Vagina (tissue), 2 donors: ENCODE measurements around the gene FYB2. TPM values are rescaled to one million over a fixed set of nuclear protein-coding genes. Genes with fewer than 3 reads are reported as not detected.
"Not testable (repeated sequence)": the region's sequence is repeated elsewhere in the genome, so short reads cannot be mapped to it uniquely, and the experiment has no call there.

ENCODE experiments used
- DNase-seq, 2 donors: peaks; one replicate each; pipeline ENCODE4 v3.0.0-alpha.2; 2017; ENCODE audit errors: extremely low spot score in 2 of 2
- H3K27ac ChIP-seq: fragments of 200-600 bp; sonication (generic); one replicate; pipeline ENCODE4 v1.5.1; 2019
- H3K27me3 ChIP-seq: fragments of 200-600 bp; sonication (generic); one replicate; pipeline ENCODE4 v1.5.1; 2019
- H3K36me3 ChIP-seq, 2 donors: fragments of 200-600 bp; sonication (generic); one replicate each; pipeline ENCODE4 v1.5.1; 2017 to 2019
- H3K4me1 ChIP-seq: fragments of 200-600 bp; sonication (generic); one replicate; pipeline ENCODE4 v1.5.1; 2019
- H3K4me3 ChIP-seq, 2 donors: fragments of 200-600 bp; sonication (generic); 1 replicate in 1 of 2; 2 replicates in 1 of 2; pipeline ENCODE4 v1.5.1; 2016 to 2019
- H3K9me3 ChIP-seq: fragments of 200-600 bp; sonication (generic); one replicate; pipeline ENCODE4 v1.5.1; 2019
- CTCF ChIP-seq, 3 experiments: fragments of 450-650 bp in 2 of 3; fragments of 200-600 bp in 1 of 3; sonication (generic) in 1 of 3; IDR thresholded peaks; one replicate each; pipeline ENCODE4 v1.5.1; 2017 to 2019; ENCODE audit warnings: antibody characterized with exemption in 3 of 3, mild to moderate bottlenecking in 2 of 3, moderate library complexity in 2 of 3
- POLR2A ChIP-seq, 2 donors: fragments of 450-650 bp; IDR thresholded peaks; one replicate each; pipeline ENCODE4 v1.6.1; 2017; ENCODE audit warnings: antibody characterized with exemption in 2 of 2, mild to moderate bottlenecking in 2 of 2, moderate library complexity in 2 of 2
- POLR2AphosphoS5 ChIP-seq, 2 donors: sonication (generic); formaldehyde crosslinking; IDR thresholded peaks; one replicate each; pipeline ENCODE4 v1.9.0; 2017; ENCODE audit warnings: antibody characterized with exemption in 2 of 2, mild to moderate bottlenecking in 2 of 2, low read depth in 1 of 2; ENCODE audit not compliant: insufficient read depth in 1 of 2
- intact Hi-C: fragments of 100-400 bp; cut with DNase I; formaldehyde crosslinking; loops from one replicate; pipeline ENCODE4 v1.15.1; 2023
- total RNA-seq: library from RNA; depleted of rRNA; stranded (reverse); fragments of >200 nt; gene quantifications from one replicate; pipeline ENCODE4 v1.2.3, GENCODE V29; 2016

FYB2 gene
- total RNA-seq, 1 donor from 2014 or later = not detected

GRCh38 chr1:56777972-56778371 lies 41.2 kb downstream of the FYB2 start:
- H3K4me3 ChIP-seq = no peak overlapping the region
- no peak overlapping the region for H3K27ac ChIP-seq
- H3K36me3 ChIP-seq = no peaks in the 10 kb centered on the region
- intact Hi-C loops = no loop called here
- H3K4me1 ChIP-seq = no peaks in the 10 kb centered on the region
- no peaks in the 10 kb centered on the region for H3K27me3 ChIP-seq
- H3K9me3 ChIP-seq = no peaks in the 10 kb centered on the region
- DNase-seq = no peak
- TF ChIP-seq POLR2AphosphoS5 (IDR thresholded peaks at IDR 0.05; ENCODE audit: insufficient read depth in 1 of 2, low read depth in 1 of 2) (no peak), POLR2A (IDR thresholded peaks at IDR 0.05) (no peak), CTCF (IDR thresholded peaks at IDR 0.05) (no peak)

- H3K36me3 ChIP-seq, H3K27me3 ChIP-seq, H3K4me3 ChIP-seq, H3K27ac ChIP-seq, intact Hi-C loops, DNase-seq, H3K4me1 ChIP-seq, H3K9me3 ChIP-seq: not testable (repeated sequence)
Observed at GRCh38 chr1:56774732-56775131, 44.5 kb downstream of the FYB2 start.

- Histone ChIP-seq H3K27me3 (no peaks in the 10 kb centered on the region), H3K4me3 (no peak overlapping the region), H3K9me3 (no peaks in the 10 kb centered on the region), H3K27ac (no peak overlapping the region), H3K36me3 (no peaks in the 10 kb centered on the region), H3K4me1 (no peaks in the 10 kb centered on the region)
- TF ChIP-seq POLR2AphosphoS5 (IDR thresholded peaks at IDR 0.05; ENCODE audit: insufficient read depth in 1 of 2, low read depth in 1 of 2) = no peak
- no peak for TF ChIP-seq CTCF (IDR thresholded peaks at IDR 0.05)
- no peak for TF ChIP-seq POLR2A (IDR thresholded peaks at IDR 0.05)
- no peak for DNase-seq
- intact Hi-C loops = no loop called here
Observed at GRCh38 chr1:56774067-56774609, 45.1 kb downstream of the FYB2 start.

- Histone ChIP-seq H3K36me3 (no peaks in the 10 kb centered on the region), H3K27me3 (no peaks in the 10 kb centered on the region), H3K4me1 (no peaks in the 10 kb centered on the region), H3K4me3 (no peak overlapping the region), H3K9me3 (no peaks in the 10 kb centered on the region), H3K27ac (no peak overlapping the region)
- intact Hi-C loops = no loop called here
- TF ChIP-seq POLR2A (IDR thresholded peaks at IDR 0.05) = no peak
- no peak for DNase-seq
Observed at GRCh38 chr1:56773341-56774066, 45.7 kb downstream of the FYB2 start.

GRCh38 chr1:56771717-56772116 lies 47.5 kb downstream of the FYB2 start:
- no peak for DNase-seq
- Histone ChIP-seq H3K27me3 (no peaks in the 10 kb centered on the region), H3K36me3 (no peaks in the 10 kb centered on the region), H3K9me3 (no peaks in the 10 kb centered on the region), H3K27ac (no peak overlapping the region), H3K4me3 (no peak overlapping the region), H3K4me1 (no peaks in the 10 kb centered on the region)
- intact Hi-C loops = no loop called here
- TF ChIP-seq POLR2AphosphoS5 (IDR thresholded peaks at IDR 0.05; ENCODE audit: insufficient read depth in 1 of 2, low read depth in 1 of 2) = no peak
- no peak for TF ChIP-seq POLR2A (IDR thresholded peaks at IDR 0.05)
- no peak for TF ChIP-seq CTCF (IDR thresholded peaks at IDR 0.05)

- H3K36me3 ChIP-seq = no peaks in the 10 kb centered on the region
- DNase-seq = no peak
- TF ChIP-seq POLR2A (IDR thresholded peaks at IDR 0.05) (no peak), CTCF (IDR thresholded peaks at IDR 0.05) (no peak), POLR2AphosphoS5 (IDR thresholded peaks at IDR 0.05; ENCODE audit: insufficient read depth in 1 of 2, low read depth in 1 of 2) (no peak)
- intact Hi-C loops = no loop called here
- no peak overlapping the region for H3K27ac ChIP-seq
- no peaks in the 10 kb centered on the region for H3K4me1 ChIP-seq
- H3K4me3 ChIP-seq = no peak overlapping the region
- no peaks in the 10 kb centered on the region for H3K27me3 ChIP-seq
- H3K9me3 ChIP-seq = no peaks in the 10 kb centered on the region
Observed at GRCh38 chr1:56758794-56759193, 60.4 kb downstream of the FYB2 start.
